OCI-LY3 (cell line): ENCODE measurements around the gene CDH4.

Source experiments
- H2AFZ ChIP-seq: fragments of 200-600, 300-600 bp; shearing (Covaris generic); 2 replicates; pipeline ENCODE4 v1.6.0; 2014; ENCODE audit warnings: antibody characterized with exemption, low read depth, low read length
- H3K27ac ChIP-seq: fragments of 200-600, 300-600 bp; sonication (generic); 2 replicates; pipeline ENCODE4 v1.5.1; 2014; ENCODE audit warnings: mild to moderate bottlenecking, low read length, moderate library complexity, mixed read lengths
- H3K27me3 ChIP-seq: fragments of 200-600, 300-600 bp; sonication (generic); 2 replicates; pipeline ENCODE4 v1.6.1; 2014; ENCODE audit warnings: low read depth, low read length, mixed read lengths
- H3K36me3 ChIP-seq: fragments of 200-600, 300-600 bp; sonication (generic); replicated peaks from 2 replicates; pipeline ENCODE3; 2014; ENCODE audit warnings: low read depth, low read length, mixed read lengths
- H3K4me1 ChIP-seq: fragments of 300-600, 200-600 bp; sonication (generic); 2 replicates; pipeline ENCODE4 v1.6.1; 2014; ENCODE audit warnings: low read length, mixed read lengths
- H3K4me2 ChIP-seq: fragments of 200-600, 300-600 bp; sonication (generic); 2 replicates; pipeline ENCODE4 v1.6.1; 2014; ENCODE audit warnings: low read length, mixed read lengths
- H3K4me3 ChIP-seq: fragments of 300-600, 200-600 bp; sonication (generic); 2 replicates; pipeline ENCODE4 v1.5.1; 2014; ENCODE audit warnings: antibody characterized with exemption, mild to moderate bottlenecking, low read length, moderate library complexity
- H3K79me2 ChIP-seq: fragments of 300-600, 200-600 bp; shearing (Covaris generic); 2 replicates; pipeline ENCODE4 v1.6.1; 2014; ENCODE audit warnings: mild to moderate bottlenecking, low read length, mixed read lengths
- H3K9ac ChIP-seq: fragments of 300-600, 200-600 bp; shearing (Covaris generic); 2 replicates; pipeline ENCODE4 v1.6.0; 2014; ENCODE audit warnings: mild to moderate bottlenecking, low read length, moderate library complexity
- H3K9me3 ChIP-seq: fragments of 200-600, 300-600 bp; shearing (Covaris generic); 2 replicates; pipeline ENCODE4 v1.6.1; 2014; ENCODE audit warnings: low read length, mixed read lengths; ENCODE audit not compliant: insufficient read depth
- H4K20me1 ChIP-seq: fragments of 200-600, 300-600 bp; sonication (generic); 2 replicates; pipeline ENCODE4 v1.6.1; 2016; ENCODE audit warnings: low read length, mixed read lengths; ENCODE audit not compliant: insufficient read depth
- CTCF ChIP-seq: fragments of 200-600, 300-600 bp; sonication (generic); IDR thresholded peaks from 2 replicates; pipeline ENCODE4 v1.5.1; 2014; ENCODE audit warnings: antibody characterized with exemption, low read length, low read depth
- EZH2phosphoT487 ChIP-seq: fragments of 200-600 bp; shearing (Covaris generic); IDR thresholded peaks from 2 replicates; pipeline ENCODE4 v1.6.1; 2018; ENCODE audit warnings: antibody characterized with exemption, mixed run types, low read depth

The CDH4 gene

GRCh38 chr20:61515922-61516321 lies 263.9 kb downstream of the CDH4 start:
- Histone ChIP-seq H2AFZ (no peak overlapping the region), H3K27ac (no peak overlapping the region), H4K20me1 (no peaks in the 10 kb centered on the region), H3K9ac (no peak overlapping the region), H3K27me3 (no peaks in the 10 kb centered on the region), H3K79me2 (no peaks in the 10 kb centered on the region), H3K4me3 (no peak overlapping the region), H3K4me1 (no peaks in the 10 kb centered on the region), H3K9me3 (no peaks in the 10 kb centered on the region), H3K36me3 (no peaks in the 10 kb centered on the region), H3K4me2 (no peak overlapping the region)
- TF ChIP-seq EZH2phosphoT487 (no peak), CTCF (no peak)

GRCh38 chr20:61516346-61517208 lies 264.5 kb downstream of the CDH4 start:
- no peaks in the 10 kb centered on the region for H4K20me1 ChIP-seq
- no peaks in the 10 kb centered on the region for H3K4me1 ChIP-seq
- no peaks in the 10 kb centered on the region for H3K79me2 ChIP-seq
- no peak overlapping the region for H3K4me3 ChIP-seq
- H3K9ac ChIP-seq, result no peak overlapping the region
- TF ChIP-seq EZH2phosphoT487 (no peak), CTCF (no peak)
- no peak overlapping the region for H2AFZ ChIP-seq
- H3K27ac ChIP-seq, result no peak overlapping the region
- no peaks in the 10 kb centered on the region for H3K9me3 ChIP-seq
- H3K36me3 ChIP-seq, result no peaks in the 10 kb centered on the region
- no peaks in the 10 kb centered on the region for H3K27me3 ChIP-seq
- no peak overlapping the region for H3K4me2 ChIP-seq

GRCh38 chr20:61517419-61517818 lies 265.4 kb downstream of the CDH4 start:
- no peaks in the 10 kb centered on the region for H3K9me3 ChIP-seq
- H3K79me2 ChIP-seq, result no peaks in the 10 kb centered on the region
- no peak overlapping the region for H3K27ac ChIP-seq
- H2AFZ ChIP-seq, result no peak overlapping the region
- no peak overlapping the region for H3K9ac ChIP-seq
- TF ChIP-seq CTCF (no peak), EZH2phosphoT487 (no peak)
- no peaks in the 10 kb centered on the region for H3K4me1 ChIP-seq
- H3K36me3 ChIP-seq, result no peaks in the 10 kb centered on the region
- H4K20me1 ChIP-seq, result no peaks in the 10 kb centered on the region
- H3K27me3 ChIP-seq, result no peaks in the 10 kb centered on the region
- H3K4me2 ChIP-seq, result no peak overlapping the region
- H3K4me3 ChIP-seq, result no peak overlapping the region

- Histone ChIP-seq H3K4me1 (no peaks in the 10 kb centered on the region), H3K4me2 (no peak overlapping the region), H3K4me3 (no peak overlapping the region), H3K79me2 (no peaks in the 10 kb centered on the region), H3K27ac (no peak overlapping the region), H3K36me3 (no peaks in the 10 kb centered on the region), H3K27me3 (no peaks in the 10 kb centered on the region), H3K9ac (no peak overlapping the region), H3K9me3 (no peaks in the 10 kb centered on the region), H4K20me1 (no peaks in the 10 kb centered on the region), H2AFZ (no peak overlapping the region)
- TF ChIP-seq CTCF (no peak), EZH2phosphoT487 (no peak)
These were observed 266.4 kb downstream of the CDH4 start for GRCh38 chr20:61518424-61518951.
